ENCODE data around the gene RPL3. TPM values are rescaled to one million over a fixed set of nuclear protein-coding genes. Genes with fewer than 3 reads are reported as not detected.
"Not testable (repeated sequence)": the region's sequence is repeated elsewhere in the genome, so short reads cannot be mapped to it uniquely, and the experiment has no call there.

The RPL3 gene
- total RNA-seq, 2 donors from 2014 or later, result 2,218 to 2,701 TPM

DNA sequence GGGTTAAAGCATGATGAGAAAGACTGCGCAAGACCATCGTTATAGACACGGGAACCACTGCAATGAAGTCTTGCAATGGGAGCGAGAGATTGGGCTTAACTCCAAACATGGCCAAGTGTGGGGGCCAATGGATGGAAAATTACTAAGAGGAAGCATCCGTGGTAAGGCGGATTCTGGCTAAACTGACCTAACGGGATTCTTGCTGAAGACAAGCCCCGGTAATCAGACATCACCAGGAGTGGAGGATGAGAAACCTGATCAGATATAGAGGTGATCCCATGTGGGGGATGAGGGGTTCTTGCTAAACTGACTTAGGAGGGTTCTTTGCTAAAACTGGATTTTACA, 24.6 kb upstream of the RPL3 start:
- Mint-ChIP-seq H3K4me1 (peaks cover 3% of the 10 kb centered on the region), H3K9me3 (no peaks in the 10 kb centered on the region), H3K36me3 (ENCODE audit: low read depth) (no peaks in the 10 kb centered on the region), H3K27me3 (ENCODE audit: insufficient read depth) (peaks cover 5% of the 10 kb centered on the region), H3K27ac (no peak overlapping the region), H3K4me3 (no peak overlapping the region)
- H3K27ac ChIP-seq (ENCODE audit: low read depth, low read length), result no peak overlapping the region
- H3K36me3 ChIP-seq (ENCODE audit: control insufficient read depth, insufficient read depth, low read length), result no peaks in the 10 kb centered on the region
- DNase-seq, result no peak
- no peak overlapping the region for H3K9ac ChIP-seq (ENCODE audit: extremely low read depth, low read length, poor library complexity, severe bottlenecking)
- H3K9me3 ChIP-seq (ENCODE audit: control insufficient read depth, low read length), result no peaks in the 10 kb centered on the region
- no peaks in the 10 kb centered on the region for H3K27me3 ChIP-seq (ENCODE audit: control insufficient read depth, insufficient read depth, low read length, poor library complexity, severe bottlenecking)
- H3K4me3 ChIP-seq (ENCODE audit: low read length), result no peak overlapping the region
- 81% methylated on average over 8 of the region's 8 CpGs for WGBS, 2 experiments (ENCODE audit: insufficient coverage in 1 of 2, insufficient read length in 1 of 2)
- TF ChIP-seq, protein P1, sequence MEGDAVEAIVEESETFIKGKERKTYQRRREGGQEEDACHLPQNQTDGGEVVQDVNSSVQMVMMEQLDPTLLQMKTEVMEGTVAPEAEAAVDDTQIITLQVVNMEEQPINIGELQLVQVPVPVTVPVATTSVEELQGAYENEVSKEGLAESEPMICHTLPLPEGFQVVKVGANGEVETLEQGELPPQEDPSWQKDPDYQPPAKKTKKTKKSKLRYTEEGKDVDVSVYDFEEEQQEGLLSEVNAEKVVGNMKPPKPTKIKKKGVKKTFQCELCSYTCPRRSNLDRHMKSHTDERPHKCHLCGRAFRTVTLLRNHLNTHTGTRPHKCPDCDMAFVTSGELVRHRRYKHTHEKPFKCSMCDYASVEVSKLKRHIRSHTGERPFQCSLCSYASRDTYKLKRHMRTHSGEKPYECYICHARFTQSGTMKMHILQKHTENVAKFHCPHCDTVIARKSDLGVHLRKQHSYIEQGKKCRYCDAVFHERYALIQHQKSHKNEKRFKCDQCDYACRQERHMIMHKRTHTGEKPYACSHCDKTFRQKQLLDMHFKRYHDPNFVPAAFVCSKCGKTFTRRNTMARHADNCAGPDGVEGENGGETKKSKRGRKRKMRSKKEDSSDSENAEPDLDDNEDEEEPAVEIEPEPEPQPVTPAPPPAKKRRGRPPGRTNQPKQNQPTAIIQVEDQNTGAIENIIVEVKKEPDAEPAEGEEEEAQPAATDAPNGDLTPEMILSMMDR (conservative IDR thresholded peaks at IDR 0.05), result no peak
- H3K4me1 ChIP-seq (ENCODE audit: control insufficient read depth, insufficient read depth, low read length), result no peaks in the 10 kb centered on the region

DNA sequence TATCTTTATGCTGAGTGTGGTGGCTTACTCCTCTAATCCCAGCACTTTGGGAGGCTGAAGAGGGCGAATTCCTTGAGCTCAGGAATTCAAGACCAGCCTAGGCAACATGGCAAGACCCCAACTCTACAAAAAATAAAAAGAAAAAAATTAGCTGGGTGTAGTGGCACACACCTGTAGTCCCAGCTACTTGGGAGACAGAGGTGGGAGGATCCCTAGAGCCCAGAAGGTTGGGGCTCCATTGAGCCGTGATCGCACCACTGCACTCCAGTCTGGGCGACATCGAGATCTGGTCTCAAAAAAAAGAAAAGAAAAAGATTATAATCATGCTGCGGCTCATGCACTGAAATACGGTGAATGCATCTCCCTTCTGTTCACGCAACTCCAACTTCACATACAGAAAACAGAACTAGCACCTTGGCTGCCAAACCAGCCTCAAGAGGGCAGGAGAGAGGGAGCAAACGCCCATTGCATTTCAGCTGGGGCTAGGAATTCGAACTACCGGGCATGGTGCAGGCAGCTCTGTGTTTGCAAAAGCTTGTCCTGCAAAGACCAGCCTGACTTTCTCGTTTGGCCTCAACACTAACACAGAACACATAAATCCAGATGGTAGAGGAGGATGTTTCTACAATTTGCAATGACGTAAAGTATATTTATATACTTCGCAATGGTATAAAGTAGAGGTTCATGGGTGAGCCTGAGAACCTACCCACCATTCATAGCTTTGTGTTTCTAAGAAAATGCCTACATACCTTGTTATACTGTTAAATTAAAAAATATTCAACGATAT, 24.0 kb upstream of the RPL3 start:
- H3K36me3 ChIP-seq (ENCODE audit: control insufficient read depth, insufficient read depth, low read length), result no peaks in the 10 kb centered on the region
- no peak overlapping the region for H3K9ac ChIP-seq (ENCODE audit: extremely low read depth, low read length, poor library complexity, severe bottlenecking)
- 45 to 50% methylated on average over 8 to 14 of the region's 15 CpGs for WGBS, 2 experiments (ENCODE audit: insufficient coverage in 1 of 2, insufficient read length in 1 of 2)
- H3K36me3 Mint-ChIP-seq (ENCODE audit: low read depth), result no peaks in the 10 kb centered on the region
- no peaks in the 10 kb centered on the region for H3K9me3 ChIP-seq (ENCODE audit: control insufficient read depth, low read length)
- H3K4me3 Mint-ChIP-seq, result no peak overlapping the region
- no peaks in the 10 kb centered on the region for H3K4me1 ChIP-seq (ENCODE audit: control insufficient read depth, insufficient read depth, low read length)
- peak; percentile 92 for DNase-seq
- H3K27ac ChIP-seq (ENCODE audit: low read depth, low read length), result no peak overlapping the region
- H3K27me3 Mint-ChIP-seq (ENCODE audit: insufficient read depth), result peaks cover 5% of the 10 kb centered on the region
- no peak overlapping the region for H3K27ac Mint-ChIP-seq
- H3K9me3 Mint-ChIP-seq, result no peaks in the 10 kb centered on the region
- peaks cover 3% of the 10 kb centered on the region for H3K4me1 Mint-ChIP-seq
- no peaks in the 10 kb centered on the region for H3K27me3 ChIP-seq (ENCODE audit: control insufficient read depth, insufficient read depth, low read length, poor library complexity, severe bottlenecking)
- no peak overlapping the region for H3K4me3 ChIP-seq (ENCODE audit: low read length)
- TF ChIP-seq, protein P1 (conservative IDR thresholded peaks at IDR 0.05), result peak; percentile 89

DNA sequence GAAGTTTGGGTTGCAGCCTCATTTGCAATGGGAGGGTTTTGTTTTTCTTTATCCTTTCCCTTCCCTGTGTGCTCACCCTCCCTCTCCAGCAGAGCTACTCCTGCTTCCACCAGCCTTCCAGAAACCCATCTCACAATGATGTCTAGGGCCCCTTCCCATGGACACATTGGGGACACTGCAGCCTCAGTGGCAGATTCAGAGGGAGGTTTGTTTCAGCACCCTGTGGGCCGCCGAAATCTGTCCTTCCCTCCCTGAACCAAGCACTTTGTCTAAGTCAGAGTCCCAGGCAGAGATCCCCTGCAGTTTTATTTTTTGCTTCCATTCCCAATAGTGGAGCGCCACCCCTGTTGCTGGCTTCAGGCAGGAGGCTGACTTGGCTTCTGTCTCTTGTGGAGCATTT, 21.8 kb upstream of the RPL3 start:
- H3K9ac ChIP-seq (ENCODE audit: extremely low read depth, low read length, poor library complexity, severe bottlenecking), result no peak overlapping the region
- no peak overlapping the region for H3K4me3 ChIP-seq (ENCODE audit: low read length)
- Mint-ChIP-seq H3K36me3 (ENCODE audit: low read depth) (no peaks in the 10 kb centered on the region), H3K4me3 (no peak overlapping the region), H3K27ac (no peak overlapping the region), H3K4me1 (peaks cover 3% of the 10 kb centered on the region), H3K9me3 (no peaks in the 10 kb centered on the region), H3K27me3 (ENCODE audit: insufficient read depth) (peaks cover 5% of the 10 kb centered on the region)
- H3K36me3 ChIP-seq (ENCODE audit: control insufficient read depth, insufficient read depth, low read length), result no peaks in the 10 kb centered on the region
- no peak overlapping the region for H3K27ac ChIP-seq (ENCODE audit: low read depth, low read length)
- no peaks in the 10 kb centered on the region for H3K27me3 ChIP-seq (ENCODE audit: control insufficient read depth, insufficient read depth, low read length, poor library complexity, severe bottlenecking)
- TF ChIP-seq, protein P1 (conservative IDR thresholded peaks at IDR 0.05), result no peak
- WGBS, 2 experiments (ENCODE audit: insufficient coverage in 1 of 2, insufficient read length in 1 of 2), result 63 to 78% methylated on average over 2 to 3 of the region's 3 CpGs
- no peaks in the 10 kb centered on the region for H3K9me3 ChIP-seq (ENCODE audit: control insufficient read depth, low read length)
- no peak for DNase-seq
- no peaks in the 10 kb centered on the region for H3K4me1 ChIP-seq (ENCODE audit: control insufficient read depth, insufficient read depth, low read length)

DNA sequence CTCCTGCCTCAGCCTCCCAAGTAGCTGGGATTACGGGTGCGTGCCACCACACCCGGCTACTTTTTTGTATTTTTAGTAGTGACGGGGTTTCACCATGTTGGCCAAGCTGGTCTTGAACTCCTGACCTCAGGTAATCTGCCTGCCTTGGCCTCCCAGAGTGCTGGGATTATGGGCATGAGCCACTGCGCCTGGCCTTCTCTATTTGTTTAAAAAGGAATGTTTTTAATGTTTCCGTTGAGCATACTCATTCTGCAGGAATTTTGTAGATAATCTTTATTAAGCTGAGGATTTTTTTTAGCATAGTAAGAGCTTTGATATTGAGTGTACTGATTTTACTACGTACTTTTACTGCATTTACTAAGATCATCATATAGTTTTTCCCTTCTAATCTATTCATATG, 20.4 kb upstream of the RPL3 start:
- not testable (repeated sequence) for H3K4me1 ChIP-seq (ENCODE audit: control insufficient read depth, insufficient read depth, low read length); H3K27ac ChIP-seq (ENCODE audit: low read depth, low read length); H3K4me3 Mint-ChIP-seq; H3K9me3 Mint-ChIP-seq; H3K9me3 ChIP-seq (ENCODE audit: control insufficient read depth, low read length); H3K36me3 ChIP-seq (ENCODE audit: control insufficient read depth, insufficient read depth, low read length); H3K27me3 Mint-ChIP-seq (ENCODE audit: insufficient read depth); DNase-seq; H3K4me1 Mint-ChIP-seq; H3K4me3 ChIP-seq (ENCODE audit: low read length); H3K27ac Mint-ChIP-seq; H3K9ac ChIP-seq (ENCODE audit: extremely low read depth, low read length, poor library complexity, severe bottlenecking); H3K36me3 Mint-ChIP-seq (ENCODE audit: low read depth); H3K27me3 ChIP-seq (ENCODE audit: control insufficient read depth, insufficient read depth, low read length, poor library complexity, severe bottlenecking)
- WGBS, 2 experiments (ENCODE audit: insufficient coverage in 1 of 2, insufficient read length in 1 of 2), result 98 to 100% methylated on average over 2 to 6 of the region's 7 CpGs

Data from endodermal cell (in vitro differentiated cells).